CD14-positive monocyte (primary cell): ENCODE measurements around the gene IL6ST. TPM values are rescaled to one million over a fixed set of nuclear protein-coding genes. Genes with fewer than 3 reads are reported as not detected.

Experiments used
- DNase-seq, 3 donors: peaks; one replicate each; pipeline ENCODE4 v3.0.0-alpha.2; 2011 to 2022
- H2AFZ ChIP-seq: 2 replicates; pipeline ENCODE4 v1.6.0; 2012; ENCODE audit warnings: mild to moderate bottlenecking, low read depth, low read length, inconsistent platforms; ENCODE audit not compliant: insufficient read depth, poor library complexity, severe bottlenecking
- H3K27ac ChIP-seq, 2 donors: 1 replicate in 1 of 2; 2 replicates in 1 of 2; pipeline ENCODE4 v1.5.1; 2012 to 2013; ENCODE audit warnings: low read length in 2 of 2, control low read depth in 1 of 2, inconsistent platforms in 1 of 2, low read depth in 1 of 2, mild to moderate bottlenecking in 1 of 2
- H3K27me3 ChIP-seq, 2 donors: one replicate each; pipeline versions ENCODE4 v1.6.0 to v1.6.1; 2011 to 2013; ENCODE audit warnings: low read length in 2 of 2; ENCODE audit not compliant: control insufficient read depth in 2 of 2, insufficient read depth in 2 of 2
- H3K36me3 ChIP-seq, 2 donors: replicated peaks in 1 of 2; 1 replicate in 1 of 2; 2 replicates in 1 of 2; pipeline versions ENCODE4 v1.5.1 to v1.6.1; 2012 to 2013; ENCODE audit warnings: low read length in 2 of 2, control low read depth in 1 of 2, inconsistent platforms in 1 of 2, mild to moderate bottlenecking in 1 of 2; ENCODE audit not compliant: insufficient read depth in 2 of 2, control insufficient read depth in 1 of 2
- H3K4me1 ChIP-seq, 2 donors: 1 replicate in 1 of 2; 2 replicates in 1 of 2; pipeline versions ENCODE4 v1.5.1 to v1.6.1; 2012 to 2013; ENCODE audit warnings: low read length in 2 of 2, control low read depth in 1 of 2, inconsistent platforms in 1 of 2, mild to moderate bottlenecking in 1 of 2, moderate library complexity in 1 of 2; ENCODE audit not compliant: insufficient read depth in 2 of 2, control insufficient read depth in 1 of 2
- H3K4me2 ChIP-seq: replicated peaks from 2 replicates; pipeline ENCODE3; 2012; ENCODE audit warnings: low read length, moderate library complexity, mild to moderate bottlenecking; ENCODE audit not compliant: poor library complexity, severe bottlenecking; ENCODE audit errors: extremely low read depth
- H3K4me3 ChIP-seq, 3 experiments: fragments of 200-600 bp in 1 of 3; sonication (generic) in 1 of 3; replicated peaks in 1 of 3; 1 replicate in 2 of 3; 2 replicates in 1 of 3; pipeline ENCODE4 v1.5.1; 2011 to 2013; ENCODE audit warnings: low read length in 3 of 3, mild to moderate bottlenecking in 3 of 3, control low read depth in 2 of 3, low read depth in 2 of 3, inconsistent platforms in 1 of 3, moderate library complexity in 1 of 3
- H3K79me2 ChIP-seq: 2 replicates; pipeline ENCODE4 v1.6.0; 2012; ENCODE audit warnings: mild to moderate bottlenecking, control low read depth, inconsistent platforms, low read length, moderate library complexity; ENCODE audit not compliant: insufficient read depth
- H3K9ac ChIP-seq: 2 replicates; pipeline ENCODE4 v1.6.0; 2017; ENCODE audit warnings: low read length, mild to moderate bottlenecking; ENCODE audit not compliant: insufficient read depth, poor library complexity, severe bottlenecking
- H3K9me3 ChIP-seq, 2 donors: replicated peaks in 1 of 2; 1 replicate in 1 of 2; 2 replicates in 1 of 2; pipeline versions ENCODE4 v1.5.1 to v1.6.1; 2012 to 2013; ENCODE audit warnings: low read length in 2 of 2, control low read depth in 1 of 2; ENCODE audit not compliant: control insufficient read depth in 1 of 2, insufficient read depth in 1 of 2
- H4K20me1 ChIP-seq: 2 replicates; pipeline ENCODE4 v1.6.0; 2012; ENCODE audit warnings: mild to moderate bottlenecking, low read length, control low read depth, moderate library complexity; ENCODE audit not compliant: insufficient read depth
- H3K27ac Mint-ChIP-seq, 7 donors: one replicate each; pipeline ENCODE4 v1.8.0; 2020; ENCODE audit warnings: mild to moderate bottlenecking in 7 of 7, mixed read lengths in 7 of 7, moderate library complexity in 6 of 7, inconsistent platforms in 2 of 7
- H3K27me3 Mint-ChIP-seq, 3 donors: one replicate each; pipeline ENCODE4 v1.8.0; 2021 to 2022; ENCODE audit warnings: low read depth in 3 of 3, mild to moderate bottlenecking in 3 of 3, mixed read lengths in 3 of 3, moderate library complexity in 3 of 3, inconsistent platforms in 1 of 3
- H3K36me3 Mint-ChIP-seq, 2 donors: one replicate each; pipeline ENCODE4 v1.8.0; 2020; ENCODE audit warnings: mixed read lengths in 2 of 2, inconsistent platforms in 1 of 2, mild to moderate bottlenecking in 1 of 2
- H3K4me1 Mint-ChIP-seq: one replicate; pipeline ENCODE4 v1.8.0; 2020; ENCODE audit warnings: mild to moderate bottlenecking, mixed read lengths
- H3K4me3 Mint-ChIP-seq, 2 donors: one replicate each; pipeline ENCODE4 v1.8.0; 2020; ENCODE audit warnings: mild to moderate bottlenecking in 2 of 2, mixed read lengths in 2 of 2, moderate library complexity in 1 of 2
- H3K9me3 Mint-ChIP-seq, 7 donors: one replicate each; pipeline ENCODE4 v1.8.0; 2020 to 2022; ENCODE audit warnings: mixed read lengths in 7 of 7, mild to moderate bottlenecking in 6 of 7, moderate library complexity in 6 of 7, inconsistent platforms in 2 of 7
- CTCF ChIP-seq: fragments of 200-600 bp; IDR thresholded peaks from one replicate; pipeline ENCODE4 v1.8.0; 2022; ENCODE audit warnings: antibody characterized with exemption, mild to moderate bottlenecking
- WGBS: methylation state at CpG from one replicate; pipeline ENCODE4 v1.1.5; 2013; ENCODE audit warnings: missing lambda C conversion rate; ENCODE audit not compliant: insufficient coverage; 5-methylcytosine and 5-hydroxymethylcytosine counted together
- intact Hi-C, 2 donors: fragments of 100-400 bp; cut with micrococcal nuclease; formaldehyde crosslinking; loops; one replicate each; pipeline versions ENCODE4 v1.15.0 to v1.15.1; 2023
- polyA plus RNA-seq, 3 donors: library from polyadenylated mRNA; depleted of rRNA in 1 of 3; unstranded in 2 of 3; stranded (reverse) in 1 of 3; fragments of 300-500 nt in 2 of 3; fragments of >200 nt in 1 of 3; fragmentation: Illumina TruSeq in 2 of 3; gene quantifications; 1 replicate in 2 of 3; 2 replicates in 1 of 3; pipeline ENCODE4 v1.2.3, GENCODE V29; 2012 to 2021

The IL6ST gene
- polyA plus RNA-seq, 3 donors = 22.1 to 28.7 (median 25.7) TPM

- no peak overlapping the region for H3K9ac ChIP-seq
- H3K9me3 ChIP-seq = no peaks in the 10 kb centered on the region
- no peaks in the 10 kb centered on the region for H4K20me1 ChIP-seq
- 95% methylated on average over 5 of the region's 5 CpGs for WGBS
- Mint-ChIP-seq H3K36me3 (peaks cover 1 to 7% of the 10 kb centered on the region in 2 donors), H3K4me3 (no peak overlapping the region), H3K4me1 (peaks cover 14% of the 10 kb centered on the region), H3K9me3 (peaks cover 0 to 2% (median 0%) of the 10 kb centered on the region in 7 donors), H3K27ac (no peak overlapping the region), H3K27me3 (peaks cover 0 to 10% (median 7%) of the 10 kb centered on the region in 3 donors)
- peaks cover 11 to 12% of the 10 kb centered on the region in 2 donors for H3K4me1 ChIP-seq
- no peak overlapping the region for H3K27ac ChIP-seq
- no peak for DNase-seq
- TF ChIP-seq CTCF = no peak
- no peak overlapping the region for H3K4me3 ChIP-seq
- H2AFZ ChIP-seq = no peak overlapping the region
- intact Hi-C loops = no loop called here
- no peaks in the 10 kb centered on the region for H3K36me3 ChIP-seq
- no peaks in the 10 kb centered on the region for H3K27me3 ChIP-seq
- H3K79me2 ChIP-seq = no peaks in the 10 kb centered on the region
- H3K4me2 ChIP-seq = no peak overlapping the region
Observed at GRCh38 chr5:55925712-55926111, 69.1 kb downstream of the IL6ST start.

GRCh38 chr5:55925181-55925580, 69.6 kb downstream of the IL6ST start:
- no CpG with 5 or more reads among the region's 3 CpGs for WGBS
- H3K27me3 ChIP-seq = no peaks in the 10 kb centered on the region
- no peaks in the 10 kb centered on the region for H3K36me3 ChIP-seq
- H3K4me1 ChIP-seq = peaks cover 11 to 12% of the 10 kb centered on the region in 2 donors
- H3K27ac ChIP-seq = no peak overlapping the region
- Mint-ChIP-seq H3K9me3 (peaks cover 0 to 2% (median 0%) of the 10 kb centered on the region in 7 donors), H3K27me3 (peaks cover 0 to 10% (median 9%) of the 10 kb centered on the region in 3 donors), H3K4me1 (peaks cover 14% of the 10 kb centered on the region), H3K36me3 (peaks cover 1 to 8% of the 10 kb centered on the region in 2 donors), H3K4me3 (no peak overlapping the region), H3K27ac (no peak overlapping the region)
- no peaks in the 10 kb centered on the region for H4K20me1 ChIP-seq
- no peak overlapping the region for H3K9ac ChIP-seq
- H3K9me3 ChIP-seq = no peaks in the 10 kb centered on the region
- no peak for DNase-seq
- H2AFZ ChIP-seq = no peak overlapping the region
- H3K79me2 ChIP-seq = no peaks in the 10 kb centered on the region
- H3K4me2 ChIP-seq = no peak overlapping the region
- intact Hi-C loops = no loop called here
- TF ChIP-seq CTCF = no peak
- H3K4me3 ChIP-seq = no peak overlapping the region
